ENCODE data around the gene DACH1. TPM values are rescaled to one million over a fixed set of nuclear protein-coding genes. Genes with fewer than 3 reads are reported as not detected.

Gene DACH1
- total RNA-seq, 1 experiment from 2014 or later: not detected

DNA sequence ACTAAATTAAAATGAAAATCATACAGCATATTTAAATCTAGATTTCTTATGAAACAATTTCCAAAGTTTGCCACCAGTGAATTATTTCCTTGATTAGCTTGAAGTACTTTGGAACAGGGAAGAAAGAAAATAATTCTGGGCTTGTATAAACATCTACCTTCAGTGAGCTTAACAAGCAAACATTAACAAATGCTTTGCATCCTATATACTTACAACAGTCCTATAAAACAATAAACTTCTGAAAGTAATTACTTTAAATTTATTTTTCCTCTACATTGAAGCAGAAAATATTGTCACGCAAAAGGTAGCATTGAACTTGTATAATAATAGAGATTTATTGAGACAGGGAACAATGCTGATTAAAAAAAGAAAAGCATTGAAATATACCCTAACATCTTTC, 164.8 kb downstream of the DACH1 start:
- no peaks in the 10 kb centered on the region for H3K4me1 ChIP-seq (ENCODE audit: control insufficient read depth in 1 of 2, insufficient read depth in 2 of 2, low read length in 2 of 2)
- no peak overlapping the region for H3K27ac ChIP-seq (ENCODE audit: low read depth, low read length)
- H3K79me2 ChIP-seq (ENCODE audit: insufficient read depth, low read length): no peaks in the 10 kb centered on the region
- ATAC-seq: no peak
- H3K27me3 ChIP-seq (ENCODE audit: insufficient read depth, low read length): no peaks in the 10 kb centered on the region
- H3K36me3 ChIP-seq (ENCODE audit: control insufficient read depth in 1 of 2, insufficient read depth in 2 of 2, low read length in 2 of 2): no peaks in the 10 kb centered on the region
- no peaks in the 10 kb centered on the region; a peak in 1 of 4 replicates for H3K9me3 ChIP-seq (ENCODE audit: control insufficient read depth in 1 of 2, insufficient read depth in 1 of 2, low read depth in 1 of 2, low read length in 2 of 2)
- no peak overlapping the region for H3K4me2 ChIP-seq (ENCODE audit: low read length)
- BruUV-seq (replicated peaks): no TSS peak
- intact Hi-C loops (cut with micrococcal nuclease): no loop called here
- no peak overlapping the region for H3K9ac ChIP-seq (ENCODE audit: low read length)
- ChIA-PET RAD21 (ENCODE audit: low non-redundant PET in 1 of 2, low total read pairs in 2 of 2, uncharacterized antibody in 2 of 2, unreplicated experiment in 2 of 2) (no interaction called here), POLR2A (no interaction called here), CTCF (no interaction called here)
- no peak overlapping the region for H3K4me3 ChIP-seq (replicated peaks in 1 of 2; ENCODE audit: low read depth in 1 of 2, low read length in 2 of 2)
- no peaks in the 10 kb centered on the region for H3K9me2 ChIP-seq (ENCODE audit: insufficient read depth)
- H2AFZ ChIP-seq (ENCODE audit: low read depth, low read length, poor library complexity, severe bottlenecking): no peak overlapping the region
- no peaks in the 10 kb centered on the region for H4K20me1 ChIP-seq (ENCODE audit: insufficient read depth)
- DNase-seq (ENCODE audit: low read depth, low spot score): no peak
- TF ChIP-seq, protein P1, sequence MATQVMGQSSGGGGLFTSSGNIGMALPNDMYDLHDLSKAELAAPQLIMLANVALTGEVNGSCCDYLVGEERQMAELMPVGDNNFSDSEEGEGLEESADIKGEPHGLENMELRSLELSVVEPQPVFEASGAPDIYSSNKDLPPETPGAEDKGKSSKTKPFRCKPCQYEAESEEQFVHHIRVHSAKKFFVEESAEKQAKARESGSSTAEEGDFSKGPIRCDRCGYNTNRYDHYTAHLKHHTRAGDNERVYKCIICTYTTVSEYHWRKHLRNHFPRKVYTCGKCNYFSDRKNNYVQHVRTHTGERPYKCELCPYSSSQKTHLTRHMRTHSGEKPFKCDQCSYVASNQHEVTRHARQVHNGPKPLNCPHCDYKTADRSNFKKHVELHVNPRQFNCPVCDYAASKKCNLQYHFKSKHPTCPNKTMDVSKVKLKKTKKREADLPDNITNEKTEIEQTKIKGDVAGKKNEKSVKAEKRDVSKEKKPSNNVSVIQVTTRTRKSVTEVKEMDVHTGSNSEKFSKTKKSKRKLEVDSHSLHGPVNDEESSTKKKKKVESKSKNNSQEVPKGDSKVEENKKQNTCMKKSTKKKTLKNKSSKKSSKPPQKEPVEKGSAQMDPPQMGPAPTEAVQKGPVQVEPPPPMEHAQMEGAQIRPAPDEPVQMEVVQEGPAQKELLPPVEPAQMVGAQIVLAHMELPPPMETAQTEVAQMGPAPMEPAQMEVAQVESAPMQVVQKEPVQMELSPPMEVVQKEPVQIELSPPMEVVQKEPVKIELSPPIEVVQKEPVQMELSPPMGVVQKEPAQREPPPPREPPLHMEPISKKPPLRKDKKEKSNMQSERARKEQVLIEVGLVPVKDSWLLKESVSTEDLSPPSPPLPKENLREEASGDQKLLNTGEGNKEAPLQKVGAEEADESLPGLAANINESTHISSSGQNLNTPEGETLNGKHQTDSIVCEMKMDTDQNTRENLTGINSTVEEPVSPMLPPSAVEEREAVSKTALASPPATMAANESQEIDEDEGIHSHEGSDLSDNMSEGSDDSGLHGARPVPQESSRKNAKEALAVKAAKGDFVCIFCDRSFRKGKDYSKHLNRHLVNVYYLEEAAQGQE (IDR thresholded peaks at IDR 0.05; ENCODE audit: low read depth): no peak
- TF ChIP-seq, protein P2, sequence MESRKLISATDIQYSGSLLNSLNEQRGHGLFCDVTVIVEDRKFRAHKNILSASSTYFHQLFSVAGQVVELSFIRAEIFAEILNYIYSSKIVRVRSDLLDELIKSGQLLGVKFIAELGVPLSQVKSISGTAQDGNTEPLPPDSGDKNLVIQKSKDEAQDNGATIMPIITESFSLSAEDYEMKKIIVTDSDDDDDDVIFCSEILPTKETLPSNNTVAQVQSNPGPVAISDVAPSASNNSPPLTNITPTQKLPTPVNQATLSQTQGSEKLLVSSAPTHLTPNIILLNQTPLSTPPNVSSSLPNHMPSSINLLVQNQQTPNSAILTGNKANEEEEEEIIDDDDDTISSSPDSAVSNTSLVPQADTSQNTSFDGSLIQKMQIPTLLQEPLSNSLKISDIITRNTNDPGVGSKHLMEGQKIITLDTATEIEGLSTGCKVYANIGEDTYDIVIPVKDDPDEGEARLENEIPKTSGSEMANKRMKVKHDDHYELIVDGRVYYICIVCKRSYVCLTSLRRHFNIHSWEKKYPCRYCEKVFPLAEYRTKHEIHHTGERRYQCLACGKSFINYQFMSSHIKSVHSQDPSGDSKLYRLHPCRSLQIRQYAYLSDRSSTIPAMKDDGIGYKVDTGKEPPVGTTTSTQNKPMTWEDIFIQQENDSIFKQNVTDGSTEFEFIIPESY (IDR thresholded peaks at IDR 0.05; ENCODE audit: extremely low read depth, insufficient replicate concordance, low read length): no peak
- TF ChIP-seq EZH2phosphoT487 (IDR thresholded peaks at IDR 0.05; ENCODE audit: borderline replicate concordance) (no peak), POLR2AphosphoS5 (IDR thresholded peaks at IDR 0.05; ENCODE audit: low read depth, low read length) (no peak), EGR1 (IDR thresholded peaks at IDR 0.05; ENCODE audit: low read depth) (no peak), TCF7L2 (IDR thresholded peaks at IDR 0.05; ENCODE audit: borderline replicate concordance, extremely low read depth, insufficient read depth, insufficient read length) (no peak), SIN3A (IDR thresholded peaks at IDR 0.05; ENCODE audit: low read depth) (no peak), POLR2A (IDR thresholded peaks at IDR 0.05; ENCODE audit: borderline replicate concordance, extremely low read depth, insufficient read depth, insufficient read length) (no peak), JUND (IDR thresholded peaks at IDR 0.05) (no peak), ELF1 (IDR thresholded peaks at IDR 0.05; ENCODE audit: borderline replicate concordance, low read depth) (no peak), SP1 (IDR thresholded peaks at IDR 0.05; ENCODE audit: low read depth) (no peak), SRF (IDR thresholded peaks at IDR 0.05; ENCODE audit: low read depth) (no peak), YY1 (IDR thresholded peaks at IDR 0.05; ENCODE audit: extremely low read depth, insufficient replicate concordance, low read depth, low read length) (no peak), CBX3 (IDR thresholded peaks at IDR 0.05; ENCODE audit: low read depth) (no peak), RAD21 (IDR thresholded peaks at IDR 0.05; ENCODE audit: low read depth) (no peak), ZNF274 (IDR thresholded peaks at IDR 0.05; ENCODE audit: low read depth, low read length) (no peak), ZFX (IDR thresholded peaks at IDR 0.05) (no peak)
- TF ChIP-seq, protein P3, sequence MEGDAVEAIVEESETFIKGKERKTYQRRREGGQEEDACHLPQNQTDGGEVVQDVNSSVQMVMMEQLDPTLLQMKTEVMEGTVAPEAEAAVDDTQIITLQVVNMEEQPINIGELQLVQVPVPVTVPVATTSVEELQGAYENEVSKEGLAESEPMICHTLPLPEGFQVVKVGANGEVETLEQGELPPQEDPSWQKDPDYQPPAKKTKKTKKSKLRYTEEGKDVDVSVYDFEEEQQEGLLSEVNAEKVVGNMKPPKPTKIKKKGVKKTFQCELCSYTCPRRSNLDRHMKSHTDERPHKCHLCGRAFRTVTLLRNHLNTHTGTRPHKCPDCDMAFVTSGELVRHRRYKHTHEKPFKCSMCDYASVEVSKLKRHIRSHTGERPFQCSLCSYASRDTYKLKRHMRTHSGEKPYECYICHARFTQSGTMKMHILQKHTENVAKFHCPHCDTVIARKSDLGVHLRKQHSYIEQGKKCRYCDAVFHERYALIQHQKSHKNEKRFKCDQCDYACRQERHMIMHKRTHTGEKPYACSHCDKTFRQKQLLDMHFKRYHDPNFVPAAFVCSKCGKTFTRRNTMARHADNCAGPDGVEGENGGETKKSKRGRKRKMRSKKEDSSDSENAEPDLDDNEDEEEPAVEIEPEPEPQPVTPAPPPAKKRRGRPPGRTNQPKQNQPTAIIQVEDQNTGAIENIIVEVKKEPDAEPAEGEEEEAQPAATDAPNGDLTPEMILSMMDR (IDR thresholded peaks at IDR 0.05 in 2 of 3, conservative IDR thresholded peaks at IDR 0.05 in 1 of 3; ENCODE audit: borderline replicate concordance in 1 of 3, insufficient read depth in 1 of 3, low read depth in 2 of 3, low read length in 2 of 3): no peak
- TF ChIP-seq, protein P4, sequence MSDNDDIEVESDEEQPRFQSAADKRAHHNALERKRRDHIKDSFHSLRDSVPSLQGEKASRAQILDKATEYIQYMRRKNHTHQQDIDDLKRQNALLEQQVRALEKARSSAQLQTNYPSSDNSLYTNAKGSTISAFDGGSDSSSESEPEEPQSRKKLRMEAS (IDR thresholded peaks at IDR 0.05): no peak

Data from HCT116 (cell line).